ENCODE measurements around the gene CNTN5. TPM values are rescaled to one million over a fixed set of nuclear protein-coding genes. Genes with fewer than 3 reads are reported as not detected.

CNTN5 gene
- polyA plus RNA-seq, 1 donor from 2014 or later: 1.1 TPM

GRCh38 chr11:100224541-100225034 lies 1203.8 kb downstream of the CNTN5 start:
- Histone ChIP-seq H3K27me3 (ENCODE audit: insufficient read depth, low read depth, low read length) (no peaks in the 10 kb centered on the region), H3K9me2 (ENCODE audit: insufficient read depth, low read length) (no peaks in the 10 kb centered on the region), H3K9ac (ENCODE audit: low read length) (no peak overlapping the region), H3K4me3 (ENCODE audit: low read length) (no peak overlapping the region), H3F3A (ENCODE audit: insufficient read depth, low read length, poor library complexity, severe bottlenecking) (no peaks in the 10 kb centered on the region), H2AFZ (ENCODE audit: low read depth, low read length) (no peak overlapping the region), H3K4me2 (ENCODE audit: low read length) (no peak overlapping the region), H4K20me1 (ENCODE audit: insufficient read depth) (no peaks in the 10 kb centered on the region), H3K36me3 (ENCODE audit: insufficient read depth, low read length) (no peaks in the 10 kb centered on the region), H3K79me2 (replicated peaks; ENCODE audit: insufficient read depth, low read length) (no peaks in the 10 kb centered on the region), H3K9me3 (ENCODE audit: low read length) (no peaks in the 10 kb centered on the region), H3K27ac (ENCODE audit: low read length) (no peak overlapping the region)
- TF ChIP-seq EP300 (conservative IDR thresholded peaks at IDR 0.05; ENCODE audit: poor library complexity, severe bottlenecking) (no peak), MXI1 (conservative IDR thresholded peaks at IDR 0.05; ENCODE audit: poor library complexity, severe bottlenecking) (no peak), RAD21 (conservative IDR thresholded peaks at IDR 0.05) (no peak), POLR2AphosphoS5 (IDR thresholded peaks at IDR 0.05) (no peak), EZH2 (IDR thresholded peaks at IDR 0.05; ENCODE audit: borderline replicate concordance, insufficient read depth, low read length, poor library complexity, severe bottlenecking) (no peak)

- H3K9me2 ChIP-seq (ENCODE audit: insufficient read depth, low read length): no peaks in the 10 kb centered on the region
- H4K20me1 ChIP-seq (ENCODE audit: insufficient read depth): no peaks in the 10 kb centered on the region
- no peaks in the 10 kb centered on the region for H3K27me3 ChIP-seq (ENCODE audit: insufficient read depth, low read depth, low read length)
- H3K9me3 ChIP-seq (ENCODE audit: low read length): no peaks in the 10 kb centered on the region
- H3K4me2 ChIP-seq (ENCODE audit: low read length): no peak overlapping the region
- no peak overlapping the region for H3K4me3 ChIP-seq (ENCODE audit: low read length)
- no peaks in the 10 kb centered on the region for H3F3A ChIP-seq (ENCODE audit: insufficient read depth, low read length, poor library complexity, severe bottlenecking)
- no peaks in the 10 kb centered on the region for H3K36me3 ChIP-seq (ENCODE audit: insufficient read depth, low read length)
- H3K27ac ChIP-seq (ENCODE audit: low read length): no peak overlapping the region
- H2AFZ ChIP-seq (ENCODE audit: low read depth, low read length): no peak overlapping the region
- no peak overlapping the region for H3K9ac ChIP-seq (ENCODE audit: low read length)
- TF ChIP-seq EP300 (conservative IDR thresholded peaks at IDR 0.05; ENCODE audit: poor library complexity, severe bottlenecking) (no peak), SMC3 (conservative IDR thresholded peaks at IDR 0.05; ENCODE audit: poor library complexity) (no peak), CTCF (IDR thresholded peaks at IDR 0.05; ENCODE audit: poor library complexity, severe bottlenecking) (no peak), POLR2AphosphoS5 (IDR thresholded peaks at IDR 0.05) (no peak), TAF1 (IDR thresholded peaks at IDR 0.05; ENCODE audit: low read depth) (no peak), MXI1 (conservative IDR thresholded peaks at IDR 0.05; ENCODE audit: poor library complexity, severe bottlenecking) (no peak), EZH2 (IDR thresholded peaks at IDR 0.05; ENCODE audit: borderline replicate concordance, insufficient read depth, low read length, poor library complexity, severe bottlenecking) (no peak), RAD21 (conservative IDR thresholded peaks at IDR 0.05) (no peak), REST (IDR thresholded peaks at IDR 0.05; ENCODE audit: borderline replicate concordance) (no peak)
- no peaks in the 10 kb centered on the region for H3K79me2 ChIP-seq (replicated peaks; ENCODE audit: insufficient read depth, low read length)
Measured at GRCh38 chr11:100229086-100229485, 1208.3 kb downstream of the CNTN5 start.
